K562 (cell line): ENCODE measurements around the gene BTAF1.

Experiments used
- POLR2AphosphoS5 ChIP-seq: IDR thresholded peaks from 2 replicates; pipeline ENCODE4 v1.6.1; 2011; ENCODE audit warnings: mild to moderate bottlenecking, low read depth, low read length, moderate library complexity; ENCODE audit not compliant: control insufficient read depth, insufficient read depth
- ZFX ChIP-seq: sonication (generic); formaldehyde crosslinking; IDR thresholded peaks from 2 replicates; pipeline ENCODE4 v1.8.0; 2022; ENCODE audit warnings: mild to moderate bottlenecking, missing genetic modification reagents, moderate library complexity

GRCh38 chr10:91969297-91969696 is 45.7 kb downstream of the BTAF1 start:
- TF ChIP-seq POLR2AphosphoS5 (no peak), ZFX (CRISPR knock-in tag) (no peak)
